ENCODE results near the gene ZNF836. TPM values are rescaled to one million over a fixed set of nuclear protein-coding genes. Genes with fewer than 3 reads are reported as not detected.

ZNF836 gene
- total and polyA plus RNA-seq, 2 of the 13 experiments (the other 11 are each of a cell fraction or from before 2014, with no cell fraction given), result 1.6 to 5.3 TPM

DNA sequence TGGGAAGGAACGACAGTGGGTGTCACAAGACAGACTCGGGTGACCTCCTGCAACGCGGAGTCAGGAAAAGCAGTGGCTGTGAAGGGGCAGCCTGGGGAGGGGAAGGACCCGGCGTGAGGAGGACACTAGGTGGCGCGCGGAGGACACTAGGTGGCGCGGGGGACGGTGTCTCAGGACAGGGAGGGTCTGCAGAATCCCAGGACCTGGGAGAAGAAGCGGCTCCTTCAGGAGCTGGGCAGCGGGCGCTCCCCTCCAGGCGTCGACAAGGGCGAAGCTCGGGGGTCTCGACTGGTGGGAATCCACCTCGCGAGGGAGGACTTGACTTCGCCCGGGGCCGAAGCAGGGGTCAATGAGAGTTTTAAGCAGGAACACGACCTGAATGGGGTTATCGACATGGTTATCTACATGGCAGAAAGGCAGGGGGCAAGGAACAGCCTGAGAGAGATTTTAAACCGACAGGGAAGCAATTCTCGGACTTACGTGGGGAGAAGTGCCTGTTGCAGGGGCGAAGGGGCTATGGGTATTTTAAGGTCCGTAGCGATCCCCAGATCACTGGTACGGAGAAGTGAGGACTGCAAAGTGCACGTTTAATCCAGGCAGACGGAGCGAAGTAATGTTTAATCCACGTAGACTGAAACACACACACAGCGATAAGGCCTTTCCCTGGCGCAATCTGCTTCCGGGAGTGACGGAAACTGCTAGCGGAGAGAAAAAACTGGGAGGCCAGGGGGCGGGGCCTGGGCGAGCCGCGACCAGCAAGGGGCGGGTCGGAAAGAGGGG, 32.0 kb downstream of the ZNF836 start, which contains the start of gene ZNF616 (continued):
- TF ChIP-seq, protein P1, sequence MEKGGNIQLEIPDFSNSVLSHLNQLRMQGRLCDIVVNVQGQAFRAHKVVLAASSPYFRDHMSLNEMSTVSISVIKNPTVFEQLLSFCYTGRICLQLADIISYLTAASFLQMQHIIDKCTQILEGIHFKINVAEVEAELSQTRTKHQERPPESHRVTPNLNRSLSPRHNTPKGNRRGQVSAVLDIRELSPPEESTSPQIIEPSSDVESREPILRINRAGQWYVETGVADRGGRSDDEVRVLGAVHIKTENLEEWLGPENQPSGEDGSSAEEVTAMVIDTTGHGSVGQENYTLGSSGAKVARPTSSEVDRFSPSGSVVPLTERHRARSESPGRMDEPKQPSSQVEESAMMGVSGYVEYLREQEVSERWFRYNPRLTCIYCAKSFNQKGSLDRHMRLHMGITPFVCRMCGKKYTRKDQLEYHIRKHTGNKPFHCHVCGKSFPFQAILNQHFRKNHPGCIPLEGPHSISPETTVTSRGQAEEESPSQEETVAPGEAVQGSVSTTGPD (CRISPR knock-in tag; IDR thresholded peaks at IDR 0.05), result no peak
- peak; percentile 1; the same call in 1 of the 2 replicates for TF ChIP-seq ONECUT2 (CRISPR knock-in tag; IDR thresholded peaks at IDR 0.05)
- no peak for TF ChIP-seq AGO1 (IDR thresholded peaks at IDR 0.05; ENCODE audit: low read depth, low read length, poor library complexity, severe bottlenecking)
- no peak for TF ChIP-seq ZNF724P (CRISPR knock-in tag; IDR thresholded peaks at IDR 0.05; ENCODE audit: borderline replicate concordance)
- TF ChIP-seq, protein P2, sequence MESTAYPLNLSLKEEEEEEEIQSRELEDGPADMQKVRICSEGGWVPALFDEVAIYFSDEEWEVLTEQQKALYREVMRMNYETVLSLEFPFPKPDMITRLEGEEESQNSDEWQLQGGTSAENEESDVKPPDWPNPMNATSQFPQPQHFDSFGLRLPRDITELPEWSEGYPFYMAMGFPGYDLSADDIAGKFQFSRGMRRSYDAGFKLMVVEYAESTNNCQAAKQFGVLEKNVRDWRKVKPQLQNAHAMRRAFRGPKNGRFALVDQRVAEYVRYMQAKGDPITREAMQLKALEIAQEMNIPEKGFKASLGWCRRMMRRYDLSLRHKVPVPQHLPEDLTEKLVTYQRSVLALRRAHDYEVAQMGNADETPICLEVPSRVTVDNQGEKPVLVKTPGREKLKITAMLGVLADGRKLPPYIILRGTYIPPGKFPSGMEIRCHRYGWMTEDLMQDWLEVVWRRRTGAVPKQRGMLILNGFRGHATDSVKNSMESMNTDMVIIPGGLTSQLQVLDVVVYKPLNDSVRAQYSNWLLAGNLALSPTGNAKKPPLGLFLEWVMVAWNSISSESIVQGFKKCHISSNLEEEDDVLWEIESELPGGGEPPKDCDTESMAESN (CRISPR knock-in tag; conservative IDR thresholded peaks at IDR 0.05), result no peak
- TF ChIP-seq DPF2 (CRISPR knock-in tag; IDR thresholded peaks at IDR 0.05; ENCODE audit: borderline replicate concordance, low read depth), result 0 out of 2 replicates have a peak, but pooled peaks have one; percentile 14
- peak; percentile 72; the same call in 1 of the 2 replicates for TF ChIP-seq SIN3A (IDR thresholded peaks at IDR 0.05; ENCODE audit: borderline replicate concordance, low read depth, low read length)
- peak; percentile 88; the same call in 1 of the 2 replicates for TF ChIP-seq ZNF34 (CRISPR knock-in tag; IDR thresholded peaks at IDR 0.05; ENCODE audit: borderline replicate concordance)
- TF ChIP-seq, protein P3, sequence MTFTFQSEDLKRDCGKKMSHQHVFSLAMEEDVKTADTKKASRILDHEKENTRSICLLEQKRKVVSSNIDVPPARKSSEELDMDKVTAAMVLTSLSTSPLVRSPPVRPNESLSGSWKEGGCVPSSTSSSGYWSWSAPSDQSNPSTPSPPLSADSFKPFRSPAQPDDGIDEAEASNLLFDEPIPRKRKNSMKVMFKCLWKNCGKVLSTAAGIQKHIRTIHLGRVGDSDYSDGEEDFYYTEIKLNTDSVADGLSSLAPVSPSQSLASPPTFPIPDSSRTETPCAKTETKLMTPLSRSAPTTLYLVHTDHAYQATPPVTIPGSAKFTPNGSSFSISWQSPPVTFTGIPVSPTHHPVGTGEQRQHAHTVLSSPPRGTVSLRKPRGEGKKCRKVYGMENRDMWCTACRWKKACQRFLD (CRISPR knock-in tag; IDR thresholded peaks at IDR 0.05; ENCODE audit: borderline replicate concordance), result no peak
- 0 out of 2 replicates have a peak, but pooled peaks have one; percentile 24 for TF ChIP-seq HCFC1 (IDR thresholded peaks at IDR 0.05; ENCODE audit: low read depth, low read length)
- TF ChIP-seq, protein P4, sequence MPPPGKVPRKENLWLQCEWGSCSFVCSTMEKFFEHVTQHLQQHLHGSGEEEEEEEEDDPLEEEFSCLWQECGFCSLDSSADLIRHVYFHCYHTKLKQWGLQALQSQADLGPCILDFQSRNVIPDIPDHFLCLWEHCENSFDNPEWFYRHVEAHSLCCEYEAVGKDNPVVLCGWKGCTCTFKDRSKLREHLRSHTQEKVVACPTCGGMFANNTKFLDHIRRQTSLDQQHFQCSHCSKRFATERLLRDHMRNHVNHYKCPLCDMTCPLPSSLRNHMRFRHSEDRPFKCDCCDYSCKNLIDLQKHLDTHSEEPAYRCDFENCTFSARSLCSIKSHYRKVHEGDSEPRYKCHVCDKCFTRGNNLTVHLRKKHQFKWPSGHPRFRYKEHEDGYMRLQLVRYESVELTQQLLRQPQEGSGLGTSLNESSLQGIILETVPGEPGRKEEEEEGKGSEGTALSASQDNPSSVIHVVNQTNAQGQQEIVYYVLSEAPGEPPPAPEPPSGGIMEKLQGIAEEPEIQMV (CRISPR knock-in tag; IDR thresholded peaks at IDR 0.05; ENCODE audit: low read depth), result peak; percentile 38; the same call in 1 of the 2 replicates
- TF ChIP-seq, protein P5, sequence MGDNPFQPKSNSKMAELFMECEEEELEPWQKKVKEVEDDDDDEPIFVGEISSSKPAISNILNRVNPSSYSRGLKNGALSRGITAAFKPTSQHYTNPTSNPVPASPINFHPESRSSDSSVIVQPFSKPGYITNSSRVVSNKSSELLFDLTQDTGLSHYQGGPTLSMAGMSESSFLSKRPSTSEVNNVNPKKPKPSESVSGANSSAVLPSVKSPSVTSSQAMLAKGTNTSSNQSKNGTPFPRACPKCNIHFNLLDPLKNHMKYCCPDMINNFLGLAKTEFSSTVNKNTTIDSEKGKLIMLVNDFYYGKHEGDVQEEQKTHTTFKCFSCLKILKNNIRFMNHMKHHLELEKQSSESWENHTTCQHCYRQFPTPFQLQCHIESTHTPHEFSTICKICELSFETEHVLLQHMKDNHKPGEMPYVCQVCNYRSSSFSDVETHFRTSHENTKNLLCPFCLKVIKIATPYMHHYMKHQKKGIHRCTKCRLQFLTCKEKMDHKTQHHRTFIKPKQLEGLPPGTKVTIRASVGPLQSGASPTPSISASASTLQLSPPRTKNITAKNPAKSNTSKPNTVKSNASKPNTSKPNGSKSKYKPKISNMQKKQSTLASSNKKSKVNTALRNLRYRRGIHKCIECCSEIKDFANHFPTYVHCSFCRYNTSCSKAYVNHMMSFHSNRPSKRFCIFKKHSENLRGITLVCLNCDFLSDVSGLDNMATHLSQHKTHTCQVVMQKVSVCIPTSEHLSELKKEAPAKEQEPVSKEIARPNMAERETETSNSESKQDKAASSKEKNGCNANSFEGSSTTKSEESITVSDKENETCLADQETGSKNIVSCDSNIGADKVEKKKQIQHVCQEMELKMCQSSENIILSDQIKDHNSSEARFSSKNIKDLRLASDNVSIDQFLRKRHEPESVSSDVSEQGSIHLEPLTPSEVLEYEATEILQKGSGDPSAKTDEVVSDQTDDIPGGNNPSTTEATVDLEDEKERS (CRISPR knock-in tag; IDR thresholded peaks at IDR 0.05), result peak; percentile 93
- no peak for TF ChIP-seq KLF13 (CRISPR knock-in tag; IDR thresholded peaks at IDR 0.05)
- TF ChIP-seq RARA (CRISPR knock-in tag; IDR thresholded peaks at IDR 0.05), result 0 out of 2 replicates have a peak, but pooled peaks have one; percentile 15
- no peak for TF ChIP-seq FOXA3 (CRISPR knock-in tag; IDR thresholded peaks at IDR 0.05)
- TF ChIP-seq MIXL1 (CRISPR knock-in tag; IDR thresholded peaks at IDR 0.05), result peak; percentile 9; the same call in 1 of the 2 replicates
- no peak for TF ChIP-seq ZBTB7B (CRISPR knock-in tag; IDR thresholded peaks at IDR 0.05)

Measured in HepG2 (cell line).